Measurements from ENCODE around the gene HDAC4.

HDAC4 gene

GRCh38 chr2:239194731-239195317 is 206.0 kb downstream of the HDAC4 start:
- DNase-seq: no peak

GRCh38 chr2:239193925-239194677 is 206.7 kb downstream of the HDAC4 start:
- DNase-seq: no peak

GRCh38 chr2:239193401-239193811 is 207.4 kb downstream of the HDAC4 start:
- DNase-seq: no peak

DNA sequence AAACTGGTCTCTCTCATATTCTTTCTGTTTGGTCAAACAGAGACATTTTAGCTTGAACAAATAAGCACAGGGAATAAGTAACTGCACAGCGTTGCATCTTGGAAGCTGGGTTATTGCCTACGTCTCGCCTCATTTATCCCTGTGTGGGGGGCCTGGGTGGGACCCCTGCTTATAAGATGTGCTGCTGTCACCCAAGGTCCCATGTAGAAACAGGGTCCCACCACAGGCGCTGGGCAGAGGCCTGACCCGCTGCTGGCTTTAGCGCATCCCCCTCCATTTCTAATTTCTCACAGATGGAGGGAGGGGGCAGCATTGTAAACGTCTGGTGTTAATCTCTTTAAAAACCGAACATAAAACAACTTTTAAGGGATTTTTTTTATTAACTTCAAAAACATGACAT is 207.8 kb downstream of the HDAC4 start:
- no peak for DNase-seq

DNA sequence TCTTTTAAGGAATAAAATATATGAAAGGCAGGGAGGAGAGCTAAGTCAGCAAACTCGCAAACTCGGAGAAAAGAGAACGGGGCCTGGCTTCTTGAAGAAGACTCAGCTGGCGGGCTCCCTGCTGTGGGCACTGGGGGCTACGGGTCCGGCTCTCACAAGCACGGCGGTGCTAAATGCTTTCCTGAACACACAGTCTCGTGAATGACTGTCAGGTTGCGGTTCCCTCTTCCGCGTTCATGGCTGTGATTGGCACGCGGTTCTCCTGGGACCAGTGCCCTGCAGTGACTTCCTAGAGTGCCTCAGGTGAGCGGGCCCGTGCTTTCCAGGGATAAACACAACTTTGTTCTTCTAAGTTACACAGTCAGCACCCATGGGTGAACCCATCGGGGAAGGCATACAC is 208.4 kb downstream of the HDAC4 start:
- DNase-seq: no peak

GRCh38 chr2:239190921-239191885 is 209.6 kb downstream of the HDAC4 start:
- no peak for DNase-seq

DNA sequence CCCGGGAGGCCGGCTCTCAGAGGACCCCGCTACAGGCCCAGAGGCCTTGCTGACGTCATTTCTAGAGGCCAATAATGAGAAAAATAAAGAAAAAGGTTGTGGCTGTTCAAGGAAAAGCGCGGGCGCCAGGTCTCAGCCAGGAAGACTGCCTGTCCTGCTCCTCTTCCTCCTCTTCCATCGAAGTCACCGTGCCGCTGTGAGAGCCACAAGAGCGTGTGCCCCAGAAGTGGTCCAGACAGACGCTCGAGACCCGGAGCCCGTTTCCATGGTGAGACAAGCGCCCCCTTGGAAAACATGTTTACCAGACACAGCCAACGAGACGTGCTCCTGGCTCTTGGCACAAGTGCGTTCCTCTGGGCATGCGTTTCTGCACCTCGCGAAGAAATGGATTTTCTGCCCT is 210.5 kb downstream of the HDAC4 start:
- DNase-seq: no peak

DNA sequence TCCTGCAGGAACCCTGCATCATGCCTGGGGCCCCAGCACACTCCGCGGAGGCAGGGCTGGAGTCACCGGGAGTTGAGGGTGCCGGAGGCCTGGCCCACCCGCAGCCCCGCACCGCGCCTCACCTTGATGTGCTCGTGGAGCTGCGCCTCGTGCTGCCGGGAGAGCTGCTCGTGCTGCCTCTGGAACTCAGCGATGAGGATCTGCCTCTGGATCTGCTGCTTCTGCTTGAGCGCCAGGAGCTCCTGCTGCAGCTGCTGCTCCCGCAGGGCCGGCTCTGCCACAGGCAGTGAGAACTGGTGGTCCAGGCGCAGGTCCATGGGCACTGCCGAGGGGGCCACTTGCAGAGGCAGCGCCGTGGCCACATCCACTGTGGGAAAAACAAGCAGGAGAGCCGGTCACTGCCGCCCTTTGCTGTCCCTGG is 211.1 kb downstream of the HDAC4 start:
- DNase-seq: no peak

DNA sequence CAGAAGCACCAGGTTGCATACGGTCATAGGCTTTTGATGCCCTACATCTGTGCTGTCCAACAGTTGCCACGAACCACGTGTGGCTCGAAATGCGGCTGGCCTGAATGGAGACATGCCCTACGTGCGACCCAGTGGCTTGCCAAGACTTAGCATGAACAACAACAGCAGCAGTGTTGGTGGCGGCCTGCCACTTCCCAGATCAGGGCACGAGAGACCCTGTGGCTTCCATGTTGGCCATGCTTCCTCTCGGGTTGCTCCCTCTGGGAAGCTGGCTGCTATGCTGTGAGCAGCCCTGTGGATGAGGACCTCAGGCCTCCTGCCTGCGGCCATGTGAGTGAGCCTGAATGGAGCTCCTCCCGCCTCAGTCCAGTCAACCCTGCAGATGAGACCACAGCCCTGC is 212.3 kb downstream of the HDAC4 start:
- no peak for DNase-seq

GRCh38 chr2:239187464-239188253 is 213.2 kb downstream of the HDAC4 start:
- DNase-seq: no peak

- DNase-seq: no peak
Measured at GRCh38 chr2:239186516-239187357, 214.1 kb downstream of the HDAC4 start.

DNA sequence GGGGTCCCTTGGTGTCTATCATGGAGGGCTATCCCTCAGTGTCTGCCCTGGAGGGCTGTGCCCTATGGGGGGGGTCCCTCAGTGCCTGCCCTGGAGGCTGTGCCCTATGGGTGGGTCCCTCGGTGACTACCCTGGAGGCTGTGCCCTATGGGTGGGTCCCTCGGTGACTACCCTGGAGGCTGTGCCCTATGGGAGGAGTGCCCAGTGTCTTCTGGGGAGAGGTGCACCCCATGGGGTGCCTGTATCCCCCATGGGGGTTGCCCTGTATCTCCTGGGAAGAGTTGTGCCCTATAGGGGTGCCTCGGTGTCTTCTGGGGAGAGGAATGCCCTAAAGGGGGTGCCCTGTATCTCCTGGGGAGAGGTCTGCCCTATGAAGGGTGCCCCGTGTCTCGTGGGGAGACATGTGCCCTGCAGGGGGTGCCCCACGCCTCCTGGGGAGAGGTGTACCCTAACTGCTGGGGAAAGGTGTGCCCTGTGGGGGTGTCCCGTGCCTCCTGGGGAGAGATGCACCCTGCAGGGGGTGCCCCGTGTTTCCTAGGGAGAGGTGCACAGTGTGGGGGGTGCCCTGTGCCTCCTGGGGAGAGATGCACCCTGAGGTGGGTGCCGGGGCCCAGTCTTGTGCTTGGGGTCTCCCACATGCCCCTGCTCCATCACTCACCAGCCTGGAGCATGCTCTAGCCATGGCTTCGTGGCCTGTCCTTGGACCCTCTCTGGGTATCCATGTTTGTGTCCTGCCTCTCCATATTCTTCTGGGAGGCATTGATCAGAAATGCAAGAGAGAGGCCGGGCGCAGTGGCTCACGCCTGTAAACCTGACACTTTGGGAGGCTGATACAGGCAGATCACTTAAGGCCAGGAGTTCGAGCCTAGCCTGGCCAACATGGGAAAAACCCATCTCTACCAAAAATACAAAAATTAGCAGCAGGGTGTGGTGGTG is 215.6 kb downstream of the HDAC4 start:
- no peak for DNase-seq

- no peak for DNase-seq
Measured at GRCh38 chr2:239184179-239184578, 216.6 kb downstream of the HDAC4 start.

GRCh38 chr2:239182981-239183791 is 217.6 kb downstream of the HDAC4 start:
- DNase-seq: no peak

DNA sequence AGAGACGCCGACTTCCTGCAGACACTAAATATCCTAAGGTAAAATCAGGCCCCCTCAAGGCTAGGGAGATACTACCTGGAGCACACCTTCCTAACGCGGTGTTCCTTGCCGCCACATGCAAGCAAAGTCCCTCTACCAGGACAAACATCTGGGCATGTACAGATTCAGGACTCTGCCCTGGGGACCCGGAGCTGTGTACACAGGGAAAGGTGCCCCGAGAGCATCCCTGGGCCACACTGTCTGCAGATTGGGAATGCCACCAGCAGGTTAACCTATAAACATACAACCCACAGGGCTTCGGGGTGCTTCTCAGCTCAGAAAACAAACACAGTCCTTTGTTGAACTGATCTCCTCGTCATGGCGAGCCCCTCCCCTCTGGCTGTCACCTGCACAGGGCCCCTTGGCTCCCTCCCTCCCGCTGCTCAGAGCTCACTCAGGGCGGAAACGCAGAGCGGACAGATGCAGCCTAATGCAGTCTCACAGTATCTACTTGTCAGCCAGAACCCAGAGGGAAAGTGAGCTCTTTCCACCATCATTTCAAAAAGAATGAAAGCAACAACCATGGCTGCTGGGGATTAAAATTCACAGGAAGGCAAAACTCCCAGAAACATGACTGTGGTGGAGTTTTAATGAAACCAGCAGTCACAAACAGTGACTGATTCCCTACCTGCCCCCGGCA is 218.8 kb downstream of the HDAC4 start:
- no peak for DNase-seq

GRCh38 chr2:239181074-239181902 is 219.5 kb downstream of the HDAC4 start:
- no peak for DNase-seq

- DNase-seq: no peak
Measured at GRCh38 chr2:239180526-239181073, 220.2 kb downstream of the HDAC4 start.
